ENCODE data around the gene OMD.

GRCh38 chr9:92432972-92433548 lies 8.8 kb upstream of the OMD start:
- TF ChIP-seq CTCF (IDR thresholded peaks at IDR 0.05; ENCODE audit: low read length) (no peak), EZH2 (optimal IDR thresholded peaks at IDR 0.05; ENCODE audit: low read depth, low read length) (no peak), EZH2phosphoT487 (IDR thresholded peaks at IDR 0.05; ENCODE audit: low read length) (no peak)

Data from MM.1S (cell line).